ENCODE measurements around the gene DEFB108B.
A peak's percentile ranks its signal among the peaks of the same experiment; 100 is the strongest.
"Not testable (repeated sequence)": the region's sequence is repeated elsewhere in the genome, so short reads cannot be mapped to it uniquely, and the experiment has no call there.

Gene DEFB108B

GRCh38 chr11:71821539-71821938 is 11.5 kb upstream of the DEFB108B start:
- not testable (repeated sequence) for DNase-seq

- not testable (repeated sequence) for DNase-seq
These were observed 3.8 kb upstream of the DEFB108B start for GRCh38 chr11:71829247-71829646.

- DNase-seq = not testable (repeated sequence)
These were observed 3.3 kb upstream of the DEFB108B start for GRCh38 chr11:71829686-71830085.

- DNase-seq = not testable (repeated sequence)
These were observed 9.7 kb downstream of the DEFB108B start for GRCh38 chr11:71842720-71843119.

GRCh38 chr11:71843355-71843754 is 10.4 kb downstream of the DEFB108B start:
- not testable (repeated sequence) for DNase-seq

GRCh38 chr11:71843858-71844257 is 10.9 kb downstream of the DEFB108B start:
- no peak for DNase-seq

- not testable (repeated sequence) for DNase-seq
These were observed 20.9 kb downstream of the DEFB108B start for GRCh38 chr11:71853895-71854294.

GRCh38 chr11:71855880-71856279 is 22.9 kb downstream of the DEFB108B start:
- not testable (repeated sequence) for DNase-seq

- DNase-seq = not testable (repeated sequence)
These were observed 27.8 kb downstream of the DEFB108B start for GRCh38 chr11:71860835-71861234.

- DNase-seq = peak; percentile 67
These were observed 31.1 kb downstream of the DEFB108B start for GRCh38 chr11:71863978-71864627.

- not testable (repeated sequence) for DNase-seq
These were observed 34.2 kb downstream of the DEFB108B start for GRCh38 chr11:71867209-71867608.

- not testable (repeated sequence) for DNase-seq
These were observed 36.9 kb downstream of the DEFB108B start for GRCh38 chr11:71869931-71870330.

GRCh38 chr11:71870661-71871060 is 37.7 kb downstream of the DEFB108B start:
- DNase-seq = not testable (repeated sequence)

- not testable (repeated sequence) for DNase-seq
These were observed 43.3 kb downstream of the DEFB108B start for GRCh38 chr11:71876262-71876661.

- DNase-seq = not testable (repeated sequence)
These were observed 45.1 kb downstream of the DEFB108B start, which contains the start of gene DEFB131B for GRCh38 chr11:71878059-71878458. Gene DEFB131B, plus strand, starts transcription at chr11:71878453. Its CDS starts 0 bp downstream, at chr11:71878453.

- DNase-seq = not testable (repeated sequence)
These were observed 52.8 kb downstream of the DEFB108B start for GRCh38 chr11:71885806-71886205.
